HCT116 (cell line): Measurements from ENCODE around the gene LAMB2. TPM values are rescaled to one million over a fixed set of nuclear protein-coding genes. Genes with fewer than 3 reads are reported as not detected.
A peak's percentile ranks its signal among the peaks of the same experiment; 100 is the strongest.

Experiments
- ATAC-seq: fragments of 200-7000 bp; cut with Tn5 transposase; 2 replicates; pipeline ENCODE4 v1.9.1; 2020; ENCODE audit warnings: mild to moderate bottlenecking, moderate library complexity
- BruUV-seq: library from RNA; stranded (reverse); fragments of 400-500 nt; replicated peaks from 2 replicates; lab custom pipeline; 2021; lab: Mats Ljungman, UMichigan
- CTCF ChIA-PET: fragments of 300-600 bp; sonication (Branson Sonifier 250); formaldehyde crosslinking; loops from one replicate; lab custom pipeline; 2021; ENCODE audit warnings: antibody characterized with exemption; lab: Charles Lee
- POLR2A ChIA-PET: fragments of 300-600, 350-600 bp; sonication (Branson Sonifier 250); formaldehyde crosslinking; loops from one replicate; lab custom pipeline; 2021; ENCODE audit warnings: antibody characterized with exemption; lab: Charles Lee
- RAD21 ChIA-PET, 2 experiments: fragments of 300-600 bp; sonication (Branson Sonifier 250); formaldehyde crosslinking; loops; one replicate each; lab custom pipeline; 2023; ENCODE audit warnings: low total read pairs in 2 of 2; ENCODE audit not compliant: uncharacterized antibody in 2 of 2, unreplicated experiment in 2 of 2, low non-redundant PET in 1 of 2; lab: Charles Lee
- DNase-seq: peaks from one replicate; pipeline ENCODE4 v3.0.0-alpha.2; 2010; ENCODE audit warnings: low read depth, low spot score
- H2AFZ ChIP-seq: fragments of 200-600 bp; shearing (Covaris generic), sonication (generic); 2 replicates; pipeline ENCODE4 v1.6.1; 2017; ENCODE audit warnings: low read depth, mixed run types, mixed read lengths, antibody characterized with exemption, low read length; ENCODE audit not compliant: poor library complexity, severe bottlenecking
- H3K27ac ChIP-seq: 2 replicates; pipeline ENCODE4 v1.5.1; 2012; ENCODE audit warnings: low read depth, low read length
- H3K27me3 ChIP-seq: fragments of 200-600 bp; sonication (generic); 2 replicates; pipeline ENCODE4 v1.6.1; 2016; ENCODE audit warnings: mixed run types, low read length, mixed read lengths; ENCODE audit not compliant: insufficient read depth
- H3K36me3 ChIP-seq, 2 experiments: fragments of 200-500 bp in 1 of 2; fragments of 200-600 bp in 1 of 2; sonication (Bioruptor generic) in 1 of 2; sonication (generic) in 1 of 2; 2 replicates each; pipeline versions ENCODE4 v1.5.1 to v1.6.1; 2014 to 2016; ENCODE audit warnings: low read length in 2 of 2, inconsistent platforms in 1 of 2, mixed read lengths in 1 of 2, mixed run types in 1 of 2; ENCODE audit not compliant: insufficient read depth in 2 of 2, control insufficient read depth in 1 of 2
- H3K4me1 ChIP-seq, 2 experiments: fragments of 200-600 bp in 1 of 2; sonication (generic) in 1 of 2; 2 replicates each; pipeline versions ENCODE4 v1.5.1 to v1.6.1; 2012 to 2017; ENCODE audit warnings: low read length in 2 of 2, inconsistent platforms in 1 of 2, mild to moderate bottlenecking in 1 of 2, mixed read lengths in 1 of 2, mixed run types in 1 of 2, moderate library complexity in 1 of 2; ENCODE audit not compliant: insufficient read depth in 2 of 2, control insufficient read depth in 1 of 2
- H3K4me2 ChIP-seq: fragments of 200-600 bp; sonication (generic); 2 replicates; pipeline ENCODE4 v1.6.1; 2017; ENCODE audit warnings: mixed run types, low read length, mixed read lengths
- H3K4me3 ChIP-seq, 2 experiments: fragments of 200-600 bp in 1 of 2; sonication (generic) in 1 of 2; replicated peaks in 1 of 2; 2 replicates each; pipeline ENCODE4 v1.5.1; 2011 to 2016; ENCODE audit warnings: low read length in 2 of 2, control low read depth in 1 of 2, low read depth in 1 of 2, mild to moderate bottlenecking in 1 of 2, mixed read lengths in 1 of 2, mixed run types in 1 of 2
- H3K79me2 ChIP-seq: fragments of 200-600 bp; sonication (generic); 2 replicates; pipeline ENCODE4 v1.6.1; 2017; ENCODE audit warnings: mild to moderate bottlenecking, mixed run types, low read length, moderate library complexity, mixed read lengths; ENCODE audit not compliant: insufficient read depth
- H3K9ac ChIP-seq: fragments of 200-600 bp; sonication (generic); 2 replicates; pipeline ENCODE4 v1.6.1; 2016; ENCODE audit warnings: low read length, mixed read lengths
- H3K9me2 ChIP-seq: fragments of 200-600 bp; sonication (generic), shearing (Covaris generic); 2 replicates; pipeline ENCODE4 v1.6.1; 2017; ENCODE audit warnings: mixed run types, mild to moderate bottlenecking, moderate library complexity; ENCODE audit not compliant: insufficient read depth
- H3K9me3 ChIP-seq, 2 experiments: fragments of 200-500 bp in 1 of 2; fragments of 200-600 bp in 1 of 2; sonication (Bioruptor generic) in 1 of 2; sonication (generic) in 1 of 2; 2 replicates each; pipeline ENCODE4 v1.6.1; 2014 to 2017; ENCODE audit warnings: low read length in 2 of 2, mixed read lengths in 2 of 2, inconsistent platforms in 1 of 2, low read depth in 1 of 2, mild to moderate bottlenecking in 1 of 2, mixed run types in 1 of 2, moderate library complexity in 1 of 2; ENCODE audit not compliant: control insufficient read depth in 1 of 2, insufficient read depth in 1 of 2
- H4K20me1 ChIP-seq: fragments of 200-600 bp; sonication (generic), shearing (Covaris generic); 2 replicates; pipeline ENCODE4 v1.6.1; 2017; ENCODE audit warnings: mixed run types, mild to moderate bottlenecking, moderate library complexity; ENCODE audit not compliant: insufficient read depth
- EZH2phosphoT487 ChIP-seq: fragments of 200-600 bp; IDR thresholded peaks from 2 replicates; pipeline ENCODE4 v1.6.1; 2018; ENCODE audit warnings: antibody characterized with exemption, borderline replicate concordance
- POLR2A ChIP-seq: IDR thresholded peaks from 2 replicates; pipeline ENCODE4 v1.7.0; 2011; ENCODE audit warnings: borderline replicate concordance; ENCODE audit not compliant: insufficient read depth, insufficient read length; ENCODE audit errors: extremely low read depth
- POLR2AphosphoS5 ChIP-seq: IDR thresholded peaks from 2 replicates; pipeline ENCODE4 v1.6.1; 2011; ENCODE audit warnings: mild to moderate bottlenecking, low read depth, low read length, moderate library complexity
- SP1 ChIP-seq: IDR thresholded peaks from 2 replicates; pipeline ENCODE4 v1.6.1; 2012; ENCODE audit warnings: low read depth
- TCF7L2 ChIP-seq: IDR thresholded peaks from 2 replicates; pipeline ENCODE4 v1.7.0; 2011; ENCODE audit warnings: borderline replicate concordance, inconsistent platforms; ENCODE audit not compliant: insufficient read depth, insufficient read length; ENCODE audit errors: extremely low read depth
- YY1 ChIP-seq: IDR thresholded peaks from 2 replicates; pipeline ENCODE4 v1.6.1; 2011; ENCODE audit warnings: low read length, low read depth, moderate library complexity, mild to moderate bottlenecking; ENCODE audit not compliant: insufficient replicate concordance; ENCODE audit errors: extremely low read depth
- ZFX ChIP-seq: fragments of 450-650 bp; IDR thresholded peaks from 2 replicates; pipeline ENCODE4 v1.6.1; 2017
- ZNF274 ChIP-seq: fragments of 200-500 bp; sonication (Bioruptor generic); IDR thresholded peaks from 2 replicates; pipeline ENCODE4 v1.6.1; 2014; ENCODE audit warnings: mild to moderate bottlenecking, low read depth, low read length, inconsistent platforms
- intact Hi-C: fragments of 100-400 bp; cut with micrococcal nuclease; formaldehyde crosslinking; loops from 2 replicates; pipeline ENCODE4 v1.10.0; 2022
- total RNA-seq: library from RNA; stranded (reverse); gene quantifications from one replicate; pipeline ENCODE4 v1.2.1, GENCODE V29; 2021; ENCODE audit not compliant: unreplicated experiment
- TF ChIP-seq, protein P1 (sequence below): IDR thresholded peaks from 2 replicates; pipeline ENCODE4 v1.6.1; 2012; ENCODE audit warnings: low read depth
- TF ChIP-seq, protein P2 (sequence below), 3 experiments: fragments of 200-600 bp in 1 of 3; sonication (generic) in 1 of 3; IDR thresholded peaks in 2 of 3; conservative IDR thresholded peaks in 1 of 3; 2 replicates each; pipeline ENCODE4 v1.5.1; 2012 to 2017; ENCODE audit warnings: low read depth in 2 of 3, low read length in 2 of 3, antibody characterized with exemption in 1 of 3, borderline replicate concordance in 1 of 3, control low read depth in 1 of 3, mild to moderate bottlenecking in 1 of 3, mixed read lengths in 1 of 3, mixed run types in 1 of 3, moderate library complexity in 1 of 3; ENCODE audit not compliant: insufficient read depth in 1 of 3

The LAMB2 gene
- total RNA-seq, 1 experiment from 2014 or later = 213 TPM

DNA sequence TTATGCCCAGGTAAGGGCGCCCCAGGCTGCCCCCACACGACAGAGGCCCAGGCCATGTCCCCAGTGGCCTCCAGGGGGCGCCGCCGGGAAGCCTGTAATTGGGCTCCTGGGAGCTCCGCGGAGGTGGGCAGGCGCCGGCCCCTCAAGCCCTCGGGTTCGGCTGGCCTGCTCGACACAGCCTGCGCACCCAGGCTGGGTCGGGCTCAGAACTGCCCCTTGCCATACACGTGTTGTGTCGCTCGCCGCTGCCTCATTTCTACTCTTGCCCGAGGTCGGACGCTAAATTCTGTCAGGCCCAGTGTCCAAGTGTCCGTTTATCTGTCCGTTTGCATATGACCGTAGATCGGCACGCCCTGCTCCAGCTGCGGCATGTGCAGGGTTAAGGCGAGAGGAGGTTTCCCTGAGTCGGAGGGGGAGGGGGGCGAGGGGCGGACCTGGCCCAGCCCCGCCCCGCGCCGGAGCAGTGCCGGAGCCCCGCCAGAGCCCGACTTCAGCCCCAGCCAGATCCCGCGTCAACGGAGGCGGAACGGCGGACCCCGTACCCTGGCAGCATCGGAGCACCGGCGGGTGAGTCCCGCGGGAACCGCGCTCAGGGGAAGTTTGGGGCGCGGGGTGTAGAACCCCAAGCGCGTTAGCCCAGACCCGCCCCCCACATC lies 38.4 kb upstream of the LAMB2 start, which contains the start of gene KLHDC8B:
KLHDC8B (plus strand) TSS at position 480 of the 656 bp plus-strand sequence. CDS start 1,172 bp downstream, outside the sequence.
- H4K20me1 ChIP-seq = no peaks in the 10 kb centered on the region
- no peaks in the 10 kb centered on the region for H3K27me3 ChIP-seq
- H3K4me2 ChIP-seq = peak within 1 kb of the TSS; percentile 99
- intact Hi-C loops = loop anchor here (1.0 to 5.0 kb wide), 3 partner anchors 91 to 278 kb away; partner anchors contain the start of gene GPX1
- ChIA-PET RAD21 (interaction anchor here (1.0 to 1.2 kb wide), 2 partner anchors 42 to 90 kb away, joined by 3 to 4 read pairs; no protein-coding TSS in a partner anchor), CTCF (interaction anchor here (0.6 to 2.1 kb wide), 11 partner anchors 9 to 278 kb away, joined by 3 to 18 read pairs (median 5); partner anchors contain the start of genes QRICH1 and USP4), POLR2A (interaction anchor here (0.9 to 1.3 kb wide), 4 partner anchors 11 to 164 kb away, joined by 3 to 5 read pairs (median 4); partner anchors contain the start of genes LAMB2, QRICH1 and WDR6)
- no peak within 1 kb of the TSS for H2AFZ ChIP-seq
- no peaks in the 10 kb centered on the region for H3K9me2 ChIP-seq
- no peaks in the 10 kb centered on the region for H3K36me3 ChIP-seq
- peak within 1 kb of the TSS; percentile 70 for H3K9ac ChIP-seq
- TF ChIP-seq, protein P1, sequence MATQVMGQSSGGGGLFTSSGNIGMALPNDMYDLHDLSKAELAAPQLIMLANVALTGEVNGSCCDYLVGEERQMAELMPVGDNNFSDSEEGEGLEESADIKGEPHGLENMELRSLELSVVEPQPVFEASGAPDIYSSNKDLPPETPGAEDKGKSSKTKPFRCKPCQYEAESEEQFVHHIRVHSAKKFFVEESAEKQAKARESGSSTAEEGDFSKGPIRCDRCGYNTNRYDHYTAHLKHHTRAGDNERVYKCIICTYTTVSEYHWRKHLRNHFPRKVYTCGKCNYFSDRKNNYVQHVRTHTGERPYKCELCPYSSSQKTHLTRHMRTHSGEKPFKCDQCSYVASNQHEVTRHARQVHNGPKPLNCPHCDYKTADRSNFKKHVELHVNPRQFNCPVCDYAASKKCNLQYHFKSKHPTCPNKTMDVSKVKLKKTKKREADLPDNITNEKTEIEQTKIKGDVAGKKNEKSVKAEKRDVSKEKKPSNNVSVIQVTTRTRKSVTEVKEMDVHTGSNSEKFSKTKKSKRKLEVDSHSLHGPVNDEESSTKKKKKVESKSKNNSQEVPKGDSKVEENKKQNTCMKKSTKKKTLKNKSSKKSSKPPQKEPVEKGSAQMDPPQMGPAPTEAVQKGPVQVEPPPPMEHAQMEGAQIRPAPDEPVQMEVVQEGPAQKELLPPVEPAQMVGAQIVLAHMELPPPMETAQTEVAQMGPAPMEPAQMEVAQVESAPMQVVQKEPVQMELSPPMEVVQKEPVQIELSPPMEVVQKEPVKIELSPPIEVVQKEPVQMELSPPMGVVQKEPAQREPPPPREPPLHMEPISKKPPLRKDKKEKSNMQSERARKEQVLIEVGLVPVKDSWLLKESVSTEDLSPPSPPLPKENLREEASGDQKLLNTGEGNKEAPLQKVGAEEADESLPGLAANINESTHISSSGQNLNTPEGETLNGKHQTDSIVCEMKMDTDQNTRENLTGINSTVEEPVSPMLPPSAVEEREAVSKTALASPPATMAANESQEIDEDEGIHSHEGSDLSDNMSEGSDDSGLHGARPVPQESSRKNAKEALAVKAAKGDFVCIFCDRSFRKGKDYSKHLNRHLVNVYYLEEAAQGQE = no peak
- TF ChIP-seq POLR2A (peak; percentile 36), POLR2AphosphoS5 (peak; percentile 43; the same call in 1 of the 2 replicates), YY1 (no peak), ZFX (peak; percentile 47), EZH2phosphoT487 (no peak), ZNF274 (no peak), TCF7L2 (no peak), SP1 (no peak)
- TF ChIP-seq, protein P2, sequence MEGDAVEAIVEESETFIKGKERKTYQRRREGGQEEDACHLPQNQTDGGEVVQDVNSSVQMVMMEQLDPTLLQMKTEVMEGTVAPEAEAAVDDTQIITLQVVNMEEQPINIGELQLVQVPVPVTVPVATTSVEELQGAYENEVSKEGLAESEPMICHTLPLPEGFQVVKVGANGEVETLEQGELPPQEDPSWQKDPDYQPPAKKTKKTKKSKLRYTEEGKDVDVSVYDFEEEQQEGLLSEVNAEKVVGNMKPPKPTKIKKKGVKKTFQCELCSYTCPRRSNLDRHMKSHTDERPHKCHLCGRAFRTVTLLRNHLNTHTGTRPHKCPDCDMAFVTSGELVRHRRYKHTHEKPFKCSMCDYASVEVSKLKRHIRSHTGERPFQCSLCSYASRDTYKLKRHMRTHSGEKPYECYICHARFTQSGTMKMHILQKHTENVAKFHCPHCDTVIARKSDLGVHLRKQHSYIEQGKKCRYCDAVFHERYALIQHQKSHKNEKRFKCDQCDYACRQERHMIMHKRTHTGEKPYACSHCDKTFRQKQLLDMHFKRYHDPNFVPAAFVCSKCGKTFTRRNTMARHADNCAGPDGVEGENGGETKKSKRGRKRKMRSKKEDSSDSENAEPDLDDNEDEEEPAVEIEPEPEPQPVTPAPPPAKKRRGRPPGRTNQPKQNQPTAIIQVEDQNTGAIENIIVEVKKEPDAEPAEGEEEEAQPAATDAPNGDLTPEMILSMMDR (IDR thresholded peaks at IDR 0.05 in 2 of 3, conservative IDR thresholded peaks at IDR 0.05 in 1 of 3; ENCODE audit: borderline replicate concordance in 1 of 3, insufficient read depth in 1 of 3, low read depth in 2 of 3, low read length in 2 of 3) = peak in 2 of 3 experiments; percentile 91 to 97; a peak in 4 of 6 replicates
- no TSS peak for BruUV-seq
- peaks cover 18 to 45% of the 10 kb centered on the region in 2 experiments for H3K4me1 ChIP-seq
- peak within 1 kb of the TSS; percentile 58 for H3K27ac ChIP-seq
- ATAC-seq (peak; percentile 90), DNase-seq (peak; percentile 54)
- no peaks in the 10 kb centered on the region; the same call in 1 of the 2 replicates for H3K79me2 ChIP-seq
- H3K4me3 ChIP-seq = peak within 1 kb of the TSS; percentile 57 to 74
- no peaks in the 10 kb centered on the region for H3K9me3 ChIP-seq
